ENCODE data around the gene PDIA2. TPM values are rescaled to one million over a fixed set of nuclear protein-coding genes. Genes with fewer than 3 reads are reported as not detected.

The PDIA2 gene
- total RNA-seq, 2 donors from 2014 or later = 0.52 to 5.4 TPM

DNA sequence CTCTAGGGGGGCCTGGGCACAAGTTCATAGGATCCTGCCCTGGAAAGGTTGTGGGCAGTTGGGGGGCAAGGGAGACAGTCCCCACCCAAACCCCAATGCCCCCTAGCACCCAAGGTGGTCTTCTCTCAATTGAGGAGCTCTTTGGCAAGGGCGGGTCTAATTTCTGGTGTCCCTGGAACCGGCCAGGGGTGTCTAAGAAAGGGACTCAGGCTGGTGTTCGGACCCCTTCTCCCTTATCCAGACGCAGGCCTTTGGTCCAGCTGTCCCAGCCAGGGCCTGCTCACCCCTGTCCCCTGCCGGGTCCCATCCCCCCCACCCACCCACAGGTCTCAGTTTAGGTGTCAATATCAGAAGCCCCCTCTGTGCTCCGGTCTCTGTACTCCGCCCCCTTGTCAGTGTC, 3.4 kb upstream of the PDIA2 start:
- TF ChIP-seq, protein P1, sequence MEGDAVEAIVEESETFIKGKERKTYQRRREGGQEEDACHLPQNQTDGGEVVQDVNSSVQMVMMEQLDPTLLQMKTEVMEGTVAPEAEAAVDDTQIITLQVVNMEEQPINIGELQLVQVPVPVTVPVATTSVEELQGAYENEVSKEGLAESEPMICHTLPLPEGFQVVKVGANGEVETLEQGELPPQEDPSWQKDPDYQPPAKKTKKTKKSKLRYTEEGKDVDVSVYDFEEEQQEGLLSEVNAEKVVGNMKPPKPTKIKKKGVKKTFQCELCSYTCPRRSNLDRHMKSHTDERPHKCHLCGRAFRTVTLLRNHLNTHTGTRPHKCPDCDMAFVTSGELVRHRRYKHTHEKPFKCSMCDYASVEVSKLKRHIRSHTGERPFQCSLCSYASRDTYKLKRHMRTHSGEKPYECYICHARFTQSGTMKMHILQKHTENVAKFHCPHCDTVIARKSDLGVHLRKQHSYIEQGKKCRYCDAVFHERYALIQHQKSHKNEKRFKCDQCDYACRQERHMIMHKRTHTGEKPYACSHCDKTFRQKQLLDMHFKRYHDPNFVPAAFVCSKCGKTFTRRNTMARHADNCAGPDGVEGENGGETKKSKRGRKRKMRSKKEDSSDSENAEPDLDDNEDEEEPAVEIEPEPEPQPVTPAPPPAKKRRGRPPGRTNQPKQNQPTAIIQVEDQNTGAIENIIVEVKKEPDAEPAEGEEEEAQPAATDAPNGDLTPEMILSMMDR (IDR thresholded peaks at IDR 0.05) = no peak
- DNase-seq (ENCODE audit: low spot score) = no peak
- H3K36me3 ChIP-seq = no peaks in the 10 kb centered on the region
- no peak overlapping the region for H3K4me3 ChIP-seq
- no peaks in the 10 kb centered on the region for H3K9me3 ChIP-seq
- H3K27ac ChIP-seq = no peak overlapping the region
- no peaks in the 10 kb centered on the region for H3K27me3 ChIP-seq
- peaks cover 0 to 32% of the 10 kb centered on the region in 2 donors for H3K4me1 ChIP-seq

DNA sequence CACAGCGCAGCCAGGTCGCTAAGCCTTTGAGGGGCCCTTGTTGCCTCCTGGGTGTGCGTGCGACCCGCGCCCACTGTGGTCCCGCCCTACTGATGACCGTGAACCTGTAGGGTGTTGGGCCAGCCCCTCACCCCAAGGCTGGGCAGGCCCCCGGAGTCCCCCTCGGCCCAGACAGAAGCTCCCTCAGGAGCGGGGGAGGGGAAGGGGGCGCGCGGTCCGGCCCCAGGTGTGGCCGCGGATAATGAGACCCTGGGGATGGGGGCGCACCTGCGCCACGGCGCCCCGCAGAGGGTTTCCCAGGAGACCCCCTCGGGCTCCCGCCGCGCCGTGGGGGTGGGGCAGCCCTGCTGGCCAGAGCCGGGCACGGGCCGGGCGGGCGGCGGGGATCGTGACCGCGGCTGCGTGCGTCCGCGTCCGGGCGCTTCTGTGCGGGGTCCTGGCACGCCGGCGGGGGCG, 2.9 kb upstream of the PDIA2 start:
- H3K4me3 ChIP-seq = peak overlapping the region; percentile 33 to 44
- no peaks in the 10 kb centered on the region for H3K9me3 ChIP-seq
- TF ChIP-seq, protein P1 (IDR thresholded peaks at IDR 0.05) = no peak
- no peak for DNase-seq (ENCODE audit: low spot score)
- no peaks in the 10 kb centered on the region for H3K27me3 ChIP-seq
- no peaks in the 10 kb centered on the region for H3K36me3 ChIP-seq
- peaks cover 0 to 27% of the 10 kb centered on the region in 2 donors for H3K4me1 ChIP-seq
- H3K27ac ChIP-seq = no peak overlapping the region

DNA sequence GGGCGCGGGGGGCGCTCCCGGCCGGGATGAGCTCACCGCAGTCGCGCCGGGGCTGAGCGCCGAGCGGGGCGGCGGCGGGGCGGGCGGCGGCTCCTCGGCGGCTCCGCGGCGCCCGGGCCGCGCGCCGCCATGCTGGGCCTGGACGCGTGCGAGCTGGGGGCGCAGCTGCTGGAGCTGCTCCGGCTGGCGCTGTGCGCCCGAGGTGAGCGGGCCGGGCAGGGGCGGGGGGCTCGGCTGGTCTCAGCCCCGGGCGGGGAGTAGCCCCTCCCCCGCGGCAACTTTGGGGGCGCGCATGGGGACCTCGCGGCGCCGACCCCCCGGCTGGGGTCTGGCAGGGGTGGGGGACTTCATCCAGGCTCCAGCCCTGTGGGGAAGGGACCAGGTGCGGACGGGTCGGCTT, 2.4 kb upstream of the PDIA2 start, which contains the start of gene ARHGDIG:
TSS of gene ARHGDIG (plus strand) at position 40 of the 400 bp plus-strand sequence. CDS start at position 130, 90 bp downstream.
- Histone ChIP-seq H3K27ac (no peak within 1 kb of the TSS), H3K36me3 (no peaks in the 10 kb centered on the region), H3K27me3 (no peaks in the 10 kb centered on the region), H3K9me3 (no peaks in the 10 kb centered on the region), H3K4me1 (peaks cover 0 to 24% of the 10 kb centered on the region in 2 donors), H3K4me3 (peak within 1 kb of the TSS; percentile 33 to 49)
- TF ChIP-seq, protein P1 (IDR thresholded peaks at IDR 0.05) = no peak
- DNase-seq (ENCODE audit: low spot score) = no peak

DNA sequence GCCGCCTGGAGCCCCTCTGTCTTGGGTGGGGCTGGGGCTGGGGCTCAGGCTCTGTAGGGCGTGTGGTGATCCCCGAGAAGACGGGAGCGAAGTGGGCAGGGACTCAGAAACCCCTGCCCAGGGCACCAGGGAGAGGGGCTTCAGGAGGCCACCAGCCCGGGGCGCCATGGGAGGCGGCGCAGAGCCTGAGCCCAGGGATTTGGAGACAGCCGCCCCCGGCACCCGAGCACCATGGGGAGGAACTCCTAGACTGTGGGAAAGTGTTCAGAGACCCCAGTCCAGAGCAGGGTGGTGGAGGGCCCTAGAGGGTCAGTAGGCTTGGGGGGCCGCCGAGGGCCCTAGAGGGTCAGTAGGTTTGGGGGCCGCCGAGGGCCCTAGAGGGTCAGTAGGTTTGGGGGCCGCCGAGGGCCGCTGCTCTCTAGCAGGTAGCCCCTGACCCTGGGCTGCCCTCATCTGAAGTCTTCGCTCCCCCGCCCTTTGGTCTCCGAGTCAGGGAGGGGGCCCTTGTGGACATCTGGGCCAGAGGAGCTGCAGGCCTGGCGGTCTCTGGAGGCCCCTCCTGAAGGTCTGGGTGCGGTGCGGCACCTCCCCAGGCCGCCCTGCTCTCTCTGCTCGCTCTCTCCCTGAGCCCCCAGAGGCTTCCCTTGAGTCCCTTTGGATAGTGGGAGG, 1.8 kb upstream of the PDIA2 start:
- H3K4me1 ChIP-seq = peaks cover 0 to 21% of the 10 kb centered on the region in 2 donors
- no peak overlapping the region for H3K27ac ChIP-seq
- DNase-seq (ENCODE audit: low spot score) = no peak
- no peaks in the 10 kb centered on the region for H3K27me3 ChIP-seq
- TF ChIP-seq, protein P1 (IDR thresholded peaks at IDR 0.05) = no peak
- H3K36me3 ChIP-seq = no peaks in the 10 kb centered on the region
- peak overlapping the region; percentile 33 to 49 for H3K4me3 ChIP-seq
- H3K9me3 ChIP-seq = no peaks in the 10 kb centered on the region

DNA sequence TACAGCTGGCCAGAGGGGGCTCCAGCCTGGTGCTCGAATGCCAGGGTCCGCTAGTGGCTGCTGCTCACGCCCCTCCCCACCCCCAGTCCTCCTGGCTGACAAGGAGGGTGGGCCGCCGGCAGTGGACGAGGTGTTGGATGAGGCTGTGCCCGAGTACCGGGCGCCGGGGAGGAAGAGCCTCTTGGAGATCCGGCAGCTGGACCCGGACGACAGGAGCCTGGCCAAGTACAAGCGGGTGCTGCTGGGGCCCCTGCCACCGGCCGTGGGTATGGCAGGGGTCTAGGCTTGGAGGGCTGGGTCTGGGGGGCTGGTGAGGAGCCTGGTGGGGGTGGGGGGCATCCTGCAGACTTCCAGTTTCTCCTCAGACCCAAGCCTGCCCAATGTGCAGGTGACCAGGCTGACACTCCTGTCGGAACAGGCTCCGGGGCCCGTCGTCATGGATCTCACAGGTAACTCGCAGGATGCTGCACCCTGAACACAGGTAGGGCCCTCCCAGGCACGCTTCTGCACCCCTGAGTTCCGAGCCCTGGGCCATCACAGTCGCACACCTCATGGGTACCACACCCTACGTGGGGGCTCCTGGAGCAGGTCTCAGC, 1.2 kb upstream of the PDIA2 start:
- Histone ChIP-seq H3K9me3 (no peaks in the 10 kb centered on the region), H3K27me3 (no peaks in the 10 kb centered on the region), H3K4me1 (peaks cover 0 to 16% of the 10 kb centered on the region in 2 donors), H3K27ac (no peak overlapping the region), H3K36me3 (no peaks in the 10 kb centered on the region), H3K4me3 (no peak overlapping the region)
- no peak for DNase-seq (ENCODE audit: low spot score)
- TF ChIP-seq, protein P1 (IDR thresholded peaks at IDR 0.05) = no peak

Measured in right atrium auricular region (tissue), 2 donors.